Brain microvascular endothelial cell (primary cell): ENCODE measurements around the gene MSH3.
A peak's percentile ranks its signal among the peaks of the same experiment; 100 is the strongest.
"Not testable (repeated sequence)": the region's sequence is repeated elsewhere in the genome, so short reads cannot be mapped to it uniquely, and the experiment has no call there.

Experiments used
- DNase-seq: peaks from one replicate; pipeline ENCODE4 v3.0.0-alpha.2; 2020
- H3K27ac ChIP-seq: fragments of 250-450 bp; sonication (Bioruptor Pico); 2 replicates; pipeline ENCODE4 v1.5.1; 2020; ENCODE audit warnings: mild to moderate bottlenecking, moderate library complexity
- H3K27me3 ChIP-seq: fragments of 250-450 bp; sonication (Bioruptor Pico); replicated peaks from 2 replicates; pipeline ENCODE4 v1.5.1; 2020; ENCODE audit warnings: mild to moderate bottlenecking
- H3K36me3 ChIP-seq: fragments of 250-450 bp; sonication (Bioruptor Pico); replicated peaks from 2 replicates; pipeline ENCODE4 v1.5.1; 2020; ENCODE audit warnings: mild to moderate bottlenecking
- H3K4me3 ChIP-seq: 2 replicates; pipeline ENCODE4 v1.5.1; 2011; ENCODE audit warnings: low read depth, mild to moderate bottlenecking, control low read depth, low read length, moderate library complexity
- in situ Hi-C: cut with HindIII; loops from 2 replicates; pipeline ENCODE4 v1.10.0; 2017; ENCODE audit warnings: low sequenced_read_pairs, low pct_ligation_motif_present
- TF ChIP-seq, protein P1 (sequence below): IDR thresholded peaks from 2 replicates; pipeline ENCODE4 v1.5.1; 2011; ENCODE audit warnings: low read depth, mild to moderate bottlenecking, moderate library complexity, low read length, control low read depth, inconsistent platforms; ENCODE audit errors: missing control alignments

Gene MSH3

GRCh38 chr5:80656425-80656824 lies 2.0 kb downstream of the MSH3 start:
- H3K27ac ChIP-seq = no peak overlapping the region
- TF ChIP-seq, protein P1, sequence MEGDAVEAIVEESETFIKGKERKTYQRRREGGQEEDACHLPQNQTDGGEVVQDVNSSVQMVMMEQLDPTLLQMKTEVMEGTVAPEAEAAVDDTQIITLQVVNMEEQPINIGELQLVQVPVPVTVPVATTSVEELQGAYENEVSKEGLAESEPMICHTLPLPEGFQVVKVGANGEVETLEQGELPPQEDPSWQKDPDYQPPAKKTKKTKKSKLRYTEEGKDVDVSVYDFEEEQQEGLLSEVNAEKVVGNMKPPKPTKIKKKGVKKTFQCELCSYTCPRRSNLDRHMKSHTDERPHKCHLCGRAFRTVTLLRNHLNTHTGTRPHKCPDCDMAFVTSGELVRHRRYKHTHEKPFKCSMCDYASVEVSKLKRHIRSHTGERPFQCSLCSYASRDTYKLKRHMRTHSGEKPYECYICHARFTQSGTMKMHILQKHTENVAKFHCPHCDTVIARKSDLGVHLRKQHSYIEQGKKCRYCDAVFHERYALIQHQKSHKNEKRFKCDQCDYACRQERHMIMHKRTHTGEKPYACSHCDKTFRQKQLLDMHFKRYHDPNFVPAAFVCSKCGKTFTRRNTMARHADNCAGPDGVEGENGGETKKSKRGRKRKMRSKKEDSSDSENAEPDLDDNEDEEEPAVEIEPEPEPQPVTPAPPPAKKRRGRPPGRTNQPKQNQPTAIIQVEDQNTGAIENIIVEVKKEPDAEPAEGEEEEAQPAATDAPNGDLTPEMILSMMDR = peak; percentile 32
- peak; percentile 5 for DNase-seq
- in situ Hi-C loops = no loop called here
- no peaks in the 10 kb centered on the region for H3K36me3 ChIP-seq
- H3K27me3 ChIP-seq = no peaks in the 10 kb centered on the region
- no peak overlapping the region for H3K4me3 ChIP-seq

DNA sequence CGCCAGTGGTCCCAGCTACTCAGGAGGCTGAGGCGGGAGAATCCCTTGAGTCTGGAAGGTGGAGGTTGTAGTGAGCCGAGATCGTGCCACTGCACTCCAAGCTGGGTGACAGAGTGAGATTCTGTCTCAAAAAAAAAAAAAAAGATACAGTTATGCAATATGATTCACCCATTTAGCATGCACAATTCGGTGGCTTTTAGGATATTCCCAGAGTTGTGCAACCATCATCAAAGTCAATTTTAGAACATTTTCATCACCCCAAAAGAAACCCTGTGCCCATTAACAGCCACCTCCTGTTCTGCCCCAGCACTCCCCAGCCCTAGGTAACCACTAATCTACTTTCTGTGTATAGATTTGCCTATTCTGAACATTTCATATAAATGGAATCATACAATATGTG lies 4.7 kb downstream of the MSH3 start:
- TF ChIP-seq, protein P1 = no peak
- H3K4me3 ChIP-seq = no peak overlapping the region
- H3K27ac ChIP-seq = no peak overlapping the region
- DNase-seq = peak; percentile 31
- H3K27me3 ChIP-seq = no peaks in the 10 kb centered on the region
- no peaks in the 10 kb centered on the region for H3K36me3 ChIP-seq
- in situ Hi-C loops = no loop called here

DNA sequence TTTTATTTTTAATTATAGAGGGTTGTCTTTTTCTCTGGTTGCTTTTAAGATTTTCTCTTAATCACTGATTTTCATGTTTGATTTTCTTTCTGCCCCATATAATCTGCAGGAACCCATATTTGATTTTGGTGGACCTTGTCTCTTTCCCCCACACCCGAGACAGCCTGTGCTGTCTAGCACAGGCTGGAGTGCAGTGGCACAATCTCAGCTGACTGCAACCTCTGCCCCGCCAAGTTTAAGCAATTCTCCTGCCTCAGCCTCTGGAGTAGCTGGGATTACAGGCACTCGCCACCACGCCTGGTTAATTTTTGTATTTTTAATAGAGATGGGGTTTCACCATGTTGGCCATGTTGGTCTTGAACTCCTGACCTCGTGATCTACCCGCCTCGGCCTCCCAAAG lies 6.2 kb downstream of the MSH3 start:
- H3K4me3 ChIP-seq, in situ Hi-C loops, H3K27me3 ChIP-seq, H3K36me3 ChIP-seq: not testable (repeated sequence)
- H3K27ac ChIP-seq = peak overlapping the region; percentile 50
- peak; percentile 4 for DNase-seq

- in situ Hi-C loops = no loop called here
These were observed 7.7 kb downstream of the MSH3 start for GRCh38 chr5:80662108-80662507.

DNA sequence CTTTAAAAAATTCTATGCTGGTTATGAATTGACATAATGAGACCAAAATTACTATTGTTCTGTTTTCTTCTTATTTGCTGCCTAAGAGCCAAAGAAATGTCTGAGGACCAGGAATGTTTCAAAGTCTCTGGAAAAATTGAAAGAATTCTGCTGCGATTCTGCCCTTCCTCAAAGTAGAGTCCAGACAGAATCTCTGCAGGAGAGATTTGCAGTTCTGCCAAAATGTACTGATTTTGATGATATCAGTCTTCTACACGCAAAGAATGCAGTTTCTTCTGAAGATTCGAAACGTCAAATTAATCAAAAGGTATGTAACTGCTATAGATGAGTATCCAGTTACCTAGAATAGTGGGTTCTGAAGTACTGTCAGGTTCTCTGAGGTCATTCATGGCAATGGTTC lies 10.6 kb downstream of the MSH3 start:
- no peaks in the 10 kb centered on the region for H3K27me3 ChIP-seq
- peaks cover 3% of the 10 kb centered on the region for H3K36me3 ChIP-seq
- TF ChIP-seq, protein P1 = no peak
- no peak overlapping the region for H3K4me3 ChIP-seq
- in situ Hi-C loops = no loop called here
- H3K27ac ChIP-seq = no peak overlapping the region
- DNase-seq = no peak

More at GRCh38 chr5:80662108-80662507, 7.7 kb downstream of the MSH3 start:
- H3K4me3 ChIP-seq = no peak overlapping the region
- no peak for DNase-seq
- TF ChIP-seq, protein P1 = no peak
- H3K27me3 ChIP-seq = no peaks in the 10 kb centered on the region
- H3K36me3 ChIP-seq = peaks cover 3% of the 10 kb centered on the region
- no peak overlapping the region for H3K27ac ChIP-seq

GRCh38 chr5:80667384-80667783 lies 12.9 kb downstream of the MSH3 start:
- in situ Hi-C loops = no loop called here
- Histone ChIP-seq H3K36me3 (peaks cover 3% of the 10 kb centered on the region), H3K4me3 (no peak overlapping the region), H3K27me3 (no peaks in the 10 kb centered on the region), H3K27ac (no peak overlapping the region)
- no peak for DNase-seq
- TF ChIP-seq, protein P1 = no peak
